NCI-H1048 (cell line): ENCODE data around the gene BCAT1.

ENCODE experiments used
- DNase-seq: peaks from one replicate; lab custom pipeline; 2025; lab: John Stamatoyannopoulos, UW

BCAT1 gene

GRCh38 chr12:24948757-24949722, at the start of gene BCAT1:
BCAT1 (minus strand) TSS chr12:24949101; CDS start chr12:24948932, 169 bp downstream.
- no peak for DNase-seq

- no peak for DNase-seq
Measured at GRCh38 chr12:24997970-24998582, 49.2 kb upstream of the BCAT1 start.

GRCh38 chr12:24997496-24997895, 48.6 kb upstream of the BCAT1 start:
- DNase-seq: no peak

- no peak for DNase-seq
Measured at GRCh38 chr12:24996820-24997219, 47.9 kb upstream of the BCAT1 start.

GRCh38 chr12:24996102-24996797, 47.3 kb upstream of the BCAT1 start:
- DNase-seq: peak; percentile 15

- DNase-seq: no peak
Measured at GRCh38 chr12:24993793-24994192, 44.9 kb upstream of the BCAT1 start.

GRCh38 chr12:24991209-24992049, 42.5 kb upstream of the BCAT1 start:
- DNase-seq: peak; percentile 37

GRCh38 chr12:24989216-24989615, 40.3 kb upstream of the BCAT1 start:
- no peak for DNase-seq

GRCh38 chr12:24982250-24982649, 33.3 kb upstream of the BCAT1 start:
- no peak for DNase-seq

- no peak for DNase-seq
Measured at GRCh38 chr12:24979976-24980730, 31.3 kb upstream of the BCAT1 start.

GRCh38 chr12:24979329-24979728, 30.4 kb upstream of the BCAT1 start:
- DNase-seq: no peak

GRCh38 chr12:24977711-24978110, 28.8 kb upstream of the BCAT1 start:
- DNase-seq: no peak

- DNase-seq: no peak
Measured at GRCh38 chr12:24977060-24977459, 28.2 kb upstream of the BCAT1 start.

GRCh38 chr12:24975425-24975824, 26.5 kb upstream of the BCAT1 start:
- no peak for DNase-seq

GRCh38 chr12:24974216-24974615, 25.3 kb upstream of the BCAT1 start:
- DNase-seq: no peak

GRCh38 chr12:24972078-24972477, 23.2 kb upstream of the BCAT1 start:
- no peak for DNase-seq

- no peak for DNase-seq
Measured at GRCh38 chr12:24970177-24970576, 21.3 kb upstream of the BCAT1 start.

GRCh38 chr12:24966951-24967564, 18.2 kb upstream of the BCAT1 start:
- no peak for DNase-seq

- DNase-seq: no peak
Measured at GRCh38 chr12:24964342-24964741, 15.4 kb upstream of the BCAT1 start.

- no peak for DNase-seq
Measured at GRCh38 chr12:24960222-24960855, 11.4 kb upstream of the BCAT1 start.
